OCI-LY3 (cell line): ENCODE measurements around the gene KATNIP.

Source experiments
- H2AFZ ChIP-seq: fragments of 200-600, 300-600 bp; shearing (Covaris generic); 2 replicates; pipeline ENCODE4 v1.6.0; 2014; ENCODE audit warnings: antibody characterized with exemption, low read depth, low read length
- H3K27ac ChIP-seq: fragments of 200-600, 300-600 bp; sonication (generic); 2 replicates; pipeline ENCODE4 v1.5.1; 2014; ENCODE audit warnings: mild to moderate bottlenecking, low read length, moderate library complexity, mixed read lengths
- H3K27me3 ChIP-seq: fragments of 200-600, 300-600 bp; sonication (generic); 2 replicates; pipeline ENCODE4 v1.6.1; 2014; ENCODE audit warnings: low read depth, low read length, mixed read lengths
- H3K36me3 ChIP-seq: fragments of 200-600, 300-600 bp; sonication (generic); replicated peaks from 2 replicates; pipeline ENCODE3; 2014; ENCODE audit warnings: low read depth, low read length, mixed read lengths
- H3K4me1 ChIP-seq: fragments of 300-600, 200-600 bp; sonication (generic); 2 replicates; pipeline ENCODE4 v1.6.1; 2014; ENCODE audit warnings: low read length, mixed read lengths
- H3K4me2 ChIP-seq: fragments of 200-600, 300-600 bp; sonication (generic); 2 replicates; pipeline ENCODE4 v1.6.1; 2014; ENCODE audit warnings: low read length, mixed read lengths
- H3K4me3 ChIP-seq: fragments of 300-600, 200-600 bp; sonication (generic); 2 replicates; pipeline ENCODE4 v1.5.1; 2014; ENCODE audit warnings: antibody characterized with exemption, mild to moderate bottlenecking, low read length, moderate library complexity
- H3K79me2 ChIP-seq: fragments of 300-600, 200-600 bp; shearing (Covaris generic); 2 replicates; pipeline ENCODE4 v1.6.1; 2014; ENCODE audit warnings: mild to moderate bottlenecking, low read length, mixed read lengths
- H3K9ac ChIP-seq: fragments of 300-600, 200-600 bp; shearing (Covaris generic); 2 replicates; pipeline ENCODE4 v1.6.0; 2014; ENCODE audit warnings: mild to moderate bottlenecking, low read length, moderate library complexity
- H3K9me3 ChIP-seq: fragments of 200-600, 300-600 bp; shearing (Covaris generic); 2 replicates; pipeline ENCODE4 v1.6.1; 2014; ENCODE audit warnings: low read length, mixed read lengths; ENCODE audit not compliant: insufficient read depth
- H4K20me1 ChIP-seq: fragments of 200-600, 300-600 bp; sonication (generic); 2 replicates; pipeline ENCODE4 v1.6.1; 2016; ENCODE audit warnings: low read length, mixed read lengths; ENCODE audit not compliant: insufficient read depth
- CTCF ChIP-seq: fragments of 200-600, 300-600 bp; sonication (generic); IDR thresholded peaks from 2 replicates; pipeline ENCODE4 v1.5.1; 2014; ENCODE audit warnings: antibody characterized with exemption, low read length, low read depth
- EZH2phosphoT487 ChIP-seq: fragments of 200-600 bp; shearing (Covaris generic); IDR thresholded peaks from 2 replicates; pipeline ENCODE4 v1.6.1; 2018; ENCODE audit warnings: antibody characterized with exemption, mixed run types, low read depth

The KATNIP gene

GRCh38 chr16:27558434-27558833 lies 8.5 kb downstream of the KATNIP start:
- H3K27me3 ChIP-seq = no peaks in the 10 kb centered on the region
- no peak overlapping the region for H3K27ac ChIP-seq

GRCh38 chr16:27558932-27559331 lies 9.0 kb downstream of the KATNIP start:
- TF ChIP-seq CTCF (no peak), EZH2phosphoT487 (no peak)
- Histone ChIP-seq H3K9me3 (no peaks in the 10 kb centered on the region), H3K27ac (no peak overlapping the region), H3K27me3 (no peaks in the 10 kb centered on the region), H3K4me1 (no peaks in the 10 kb centered on the region), H3K79me2 (no peaks in the 10 kb centered on the region), H3K4me2 (no peak overlapping the region), H3K36me3 (no peaks in the 10 kb centered on the region), H2AFZ (no peak overlapping the region), H4K20me1 (no peaks in the 10 kb centered on the region), H3K9ac (no peak overlapping the region), H3K4me3 (no peak overlapping the region)

More at GRCh38 chr16:27558434-27558833, 8.5 kb downstream of the KATNIP start:
- no peak overlapping the region for H3K4me2 ChIP-seq
- no peaks in the 10 kb centered on the region for H3K79me2 ChIP-seq
- H3K9ac ChIP-seq = no peak overlapping the region
- TF ChIP-seq CTCF (no peak), EZH2phosphoT487 (no peak)
- no peaks in the 10 kb centered on the region for H4K20me1 ChIP-seq
- H3K4me1 ChIP-seq = no peaks in the 10 kb centered on the region
- H3K9me3 ChIP-seq = no peaks in the 10 kb centered on the region
- no peaks in the 10 kb centered on the region for H3K36me3 ChIP-seq
- no peak overlapping the region for H3K4me3 ChIP-seq
- no peak overlapping the region for H2AFZ ChIP-seq

GRCh38 chr16:27561216-27561615 lies 11.3 kb downstream of the KATNIP start:
- no peaks in the 10 kb centered on the region for H3K36me3 ChIP-seq
- H3K4me1 ChIP-seq = no peaks in the 10 kb centered on the region
- no peaks in the 10 kb centered on the region for H3K27me3 ChIP-seq
- H2AFZ ChIP-seq = no peak overlapping the region
- TF ChIP-seq CTCF (no peak), EZH2phosphoT487 (no peak)
- H3K4me3 ChIP-seq = no peak overlapping the region
- H3K27ac ChIP-seq = no peak overlapping the region
- H3K4me2 ChIP-seq = no peak overlapping the region
- H3K79me2 ChIP-seq = no peaks in the 10 kb centered on the region
- no peaks in the 10 kb centered on the region for H3K9me3 ChIP-seq
- H4K20me1 ChIP-seq = no peaks in the 10 kb centered on the region
- H3K9ac ChIP-seq = no peak overlapping the region

GRCh38 chr16:27564224-27564623 lies 14.3 kb downstream of the KATNIP start:
- Histone ChIP-seq H3K9me3 (no peaks in the 10 kb centered on the region), H3K4me2 (no peak overlapping the region), H3K27me3 (no peaks in the 10 kb centered on the region), H3K4me1 (peaks cover 2% of the 10 kb centered on the region; the same call in 1 of the 2 replicates), H2AFZ (no peak overlapping the region), H3K79me2 (no peaks in the 10 kb centered on the region), H3K9ac (no peak overlapping the region), H4K20me1 (no peaks in the 10 kb centered on the region), H3K4me3 (no peak overlapping the region), H3K36me3 (no peaks in the 10 kb centered on the region), H3K27ac (no peak overlapping the region)
- TF ChIP-seq CTCF = no peak
- TF ChIP-seq EZH2phosphoT487 = no peak
